HK-2 (cell line): ENCODE data around the gene RAI1.

ENCODE experiments used
- DNase-seq: peaks from one replicate; pipeline ENCODE4 v3.0.0-alpha.2; 2018; ENCODE audit not compliant: unreplicated experiment

The RAI1 gene

DNA sequence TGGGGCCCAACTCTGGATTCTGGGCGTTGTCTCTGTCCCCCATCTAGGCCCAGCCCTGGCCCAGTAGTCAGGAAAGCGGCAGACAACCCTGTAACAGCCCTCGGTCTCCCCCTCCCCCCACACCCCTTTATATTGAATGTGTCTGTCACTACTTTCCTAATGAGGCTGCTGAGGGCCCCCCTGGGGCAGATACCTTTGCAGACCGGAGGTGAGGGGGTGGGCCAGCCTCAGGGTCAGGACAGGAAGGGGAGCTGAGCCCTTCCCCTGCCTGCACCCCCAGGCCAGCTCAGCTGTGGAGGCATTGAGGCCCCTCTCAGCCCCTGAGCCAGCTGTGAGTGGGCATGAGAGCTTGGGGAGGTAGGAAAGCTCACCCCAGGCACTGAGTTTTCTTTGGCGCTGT, 17.1 kb downstream of the RAI1 start:
- DNase-seq: no peak

DNA sequence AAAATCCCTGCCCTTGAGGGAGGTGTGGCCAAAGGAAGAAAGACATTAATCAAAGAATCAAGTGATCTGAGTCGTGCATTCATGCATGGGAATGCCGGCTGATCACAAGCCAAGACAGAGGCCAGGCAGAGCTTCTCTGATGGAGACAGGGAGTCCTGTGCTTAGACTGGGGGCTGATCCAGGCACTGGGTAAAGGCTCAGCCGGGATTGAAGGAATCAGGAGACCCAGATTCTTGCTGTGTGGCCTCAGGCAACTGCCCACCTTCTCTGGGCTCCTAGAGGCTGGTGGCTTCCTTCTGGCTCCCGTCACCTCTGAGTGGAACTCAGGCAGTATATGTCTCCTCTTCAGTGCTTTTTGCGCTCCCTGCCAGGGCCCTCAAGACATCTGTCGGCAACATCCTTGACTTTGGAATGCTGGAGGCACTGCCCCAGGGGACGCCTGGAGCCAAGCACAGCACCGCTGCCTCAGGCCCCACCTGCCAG, 17.7 kb downstream of the RAI1 start:
- DNase-seq: peak; percentile 44

GRCh38 chr17:17699491-17699890, 18.2 kb downstream of the RAI1 start:
- no peak for DNase-seq

DNA sequence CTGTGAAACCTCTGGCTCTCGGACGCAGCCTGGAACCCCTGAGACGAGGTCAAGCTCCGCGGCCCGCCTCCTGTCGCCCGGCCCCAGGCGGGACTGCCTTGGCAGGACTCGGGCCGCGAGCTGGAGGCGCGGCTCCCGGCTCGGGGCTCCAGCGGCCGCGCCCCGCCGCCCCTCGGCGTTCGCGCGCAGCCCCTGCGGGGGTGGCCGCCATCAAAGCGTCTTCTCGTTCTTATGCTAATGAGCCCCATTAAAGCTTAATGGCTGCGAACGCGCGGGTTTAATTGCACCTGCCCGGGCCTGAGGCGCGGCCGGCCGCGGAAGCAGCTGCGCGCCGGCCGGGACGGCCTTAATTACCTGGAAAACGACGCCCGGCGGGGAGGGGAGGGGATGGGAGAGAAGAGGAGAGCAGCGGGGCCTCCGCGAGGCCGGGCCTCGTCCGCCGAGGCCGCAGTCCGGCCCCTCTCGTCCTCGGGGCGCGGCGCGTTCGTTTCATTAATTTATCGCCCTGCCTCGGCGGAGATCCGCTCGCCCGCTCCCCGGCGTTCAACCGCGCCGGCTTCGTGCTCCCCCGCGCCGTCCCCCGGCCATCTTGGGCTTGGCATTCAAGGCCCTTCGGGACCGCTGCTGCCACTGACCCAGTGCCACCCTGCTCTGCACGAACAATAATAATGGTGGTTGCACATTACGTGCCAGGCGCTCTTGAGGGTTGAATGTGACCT, 19.2 kb downstream of the RAI1 start:
- DNase-seq: no peak

DNA sequence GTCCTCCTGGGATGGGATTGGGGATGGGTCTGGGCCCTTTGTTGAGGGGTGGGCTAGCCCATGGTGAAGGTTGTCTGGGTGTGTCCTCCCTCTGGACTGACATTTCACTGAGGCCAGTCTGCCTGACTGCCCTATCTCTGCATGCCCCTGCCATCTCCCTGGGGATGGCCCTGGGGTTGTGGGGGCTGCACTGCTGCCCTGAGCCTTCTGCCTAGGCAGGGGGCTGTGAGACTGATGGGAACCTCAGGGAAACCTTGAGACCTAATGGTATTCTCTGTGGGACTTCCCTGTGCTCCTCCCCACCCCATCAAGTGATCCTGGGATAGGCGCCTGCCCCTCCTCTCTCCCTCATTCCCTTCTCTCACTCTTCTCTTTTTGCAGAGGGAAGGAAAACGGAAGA, 19.9 kb downstream of the RAI1 start:
- no peak for DNase-seq

DNA sequence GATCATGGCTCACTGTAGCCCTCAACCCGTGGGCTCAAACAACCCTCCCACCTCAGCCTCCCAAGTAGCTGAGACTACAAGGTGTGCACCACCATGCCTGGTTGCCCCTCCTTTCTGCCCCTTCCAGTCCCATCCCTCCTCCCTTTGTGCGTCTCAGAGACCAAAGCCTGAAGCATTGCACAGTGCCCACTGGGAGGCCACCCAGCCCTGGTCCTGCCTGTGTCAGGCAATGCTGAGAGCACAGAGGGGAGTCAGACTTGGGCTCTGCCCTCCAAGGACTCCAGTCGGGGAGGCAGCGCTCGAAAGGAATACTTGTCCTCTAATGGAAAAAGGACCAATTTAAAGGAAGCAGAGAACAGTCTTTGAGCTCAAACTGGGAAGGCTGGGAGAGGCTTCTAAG, 20.4 kb downstream of the RAI1 start:
- DNase-seq: no peak

DNA sequence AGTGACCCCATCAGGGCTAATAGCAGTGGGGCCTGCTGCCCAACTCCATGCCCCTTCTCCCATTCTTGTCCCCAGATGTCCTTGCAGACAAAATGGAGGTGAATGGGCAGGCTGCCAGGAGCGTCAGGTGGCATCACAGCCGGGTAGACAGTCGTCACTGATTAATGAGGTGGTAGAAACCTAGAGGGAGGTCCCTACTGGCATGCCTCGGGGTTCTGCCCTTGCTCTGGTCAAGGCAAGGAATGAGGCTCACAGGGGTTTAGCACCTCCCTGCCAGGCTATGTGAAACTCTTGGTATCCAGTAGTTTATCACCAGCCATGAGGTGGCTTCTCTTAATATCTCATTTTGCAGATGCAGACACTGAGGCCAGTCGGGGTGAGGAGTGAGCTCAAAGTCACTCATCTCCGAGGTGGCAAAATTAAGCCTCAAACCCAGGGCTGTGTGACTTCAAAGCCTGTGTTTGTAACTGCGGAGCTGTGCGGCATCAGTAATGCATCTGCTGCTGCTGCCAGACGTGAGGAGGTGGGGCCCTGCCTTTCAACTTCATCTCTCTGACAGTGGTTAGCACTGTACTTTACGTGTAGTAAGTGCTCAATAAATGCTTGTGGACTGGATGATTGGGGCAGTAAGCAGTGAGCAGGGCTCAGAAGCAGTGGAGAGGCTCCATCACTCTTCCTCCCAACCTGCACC, 21.3 kb downstream of the RAI1 start:
- no peak for DNase-seq

- DNase-seq: no peak
These were observed 22.1 kb downstream of the RAI1 start for GRCh38 chr17:17703140-17703919.

GRCh38 chr17:17704931-17705330, 23.7 kb downstream of the RAI1 start:
- DNase-seq: no peak

GRCh38 chr17:17706140-17707060, 25.1 kb downstream of the RAI1 start:
- DNase-seq: no peak

DNA sequence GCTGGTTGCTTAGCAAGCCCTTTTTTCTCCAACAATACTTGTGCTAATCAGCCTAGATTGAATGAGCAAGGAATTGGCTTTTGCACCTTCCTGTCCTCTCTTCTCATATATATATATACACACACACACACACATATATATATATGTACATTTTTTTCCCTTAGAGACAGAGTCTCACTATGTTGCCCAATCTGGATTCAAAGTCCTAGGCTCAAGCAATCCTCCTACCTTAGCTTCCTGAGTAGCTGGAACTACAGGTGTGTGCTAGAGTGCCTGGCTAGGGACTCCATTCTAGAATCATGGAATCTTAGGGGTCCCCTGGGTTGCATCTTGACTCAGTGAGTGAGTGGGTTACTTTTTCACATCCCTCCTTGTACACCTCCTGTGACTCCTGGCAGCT, 27.0 kb downstream of the RAI1 start:
- no peak for DNase-seq

- DNase-seq: no peak
These were observed 27.6 kb downstream of the RAI1 start for GRCh38 chr17:17708816-17709215.

DNA sequence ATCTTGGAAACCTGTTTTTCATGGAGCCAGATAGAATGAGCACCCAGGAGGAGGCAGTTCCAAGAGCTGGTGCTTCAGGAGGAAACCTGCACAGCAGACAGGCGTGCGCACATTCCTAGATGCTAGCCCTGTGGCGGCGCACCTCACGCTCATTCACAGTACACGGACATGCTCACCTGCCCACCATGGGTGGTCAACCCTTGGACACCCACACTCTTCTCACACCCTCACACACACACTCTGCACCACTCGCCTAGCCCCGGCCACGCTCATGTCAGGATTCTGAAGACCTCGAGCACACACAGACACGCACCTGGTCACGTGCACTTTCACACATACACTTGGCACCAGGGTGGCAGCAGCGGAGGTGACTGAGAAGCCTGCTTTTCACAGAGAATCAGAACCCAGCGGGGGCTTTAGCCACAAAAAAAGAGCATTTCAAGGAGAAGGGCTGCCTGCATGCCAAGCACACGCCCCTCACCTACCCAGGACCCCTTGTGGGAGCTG, 28.6 kb downstream of the RAI1 start:
- no peak for DNase-seq

- no peak for DNase-seq
These were observed 29.1 kb downstream of the RAI1 start for GRCh38 chr17:17710355-17710727.

GRCh38 chr17:17710728-17711541, 29.7 kb downstream of the RAI1 start:
- DNase-seq: peak; percentile 87

GRCh38 chr17:17711641-17712162, 30.4 kb downstream of the RAI1 start:
- DNase-seq: no peak

DNA sequence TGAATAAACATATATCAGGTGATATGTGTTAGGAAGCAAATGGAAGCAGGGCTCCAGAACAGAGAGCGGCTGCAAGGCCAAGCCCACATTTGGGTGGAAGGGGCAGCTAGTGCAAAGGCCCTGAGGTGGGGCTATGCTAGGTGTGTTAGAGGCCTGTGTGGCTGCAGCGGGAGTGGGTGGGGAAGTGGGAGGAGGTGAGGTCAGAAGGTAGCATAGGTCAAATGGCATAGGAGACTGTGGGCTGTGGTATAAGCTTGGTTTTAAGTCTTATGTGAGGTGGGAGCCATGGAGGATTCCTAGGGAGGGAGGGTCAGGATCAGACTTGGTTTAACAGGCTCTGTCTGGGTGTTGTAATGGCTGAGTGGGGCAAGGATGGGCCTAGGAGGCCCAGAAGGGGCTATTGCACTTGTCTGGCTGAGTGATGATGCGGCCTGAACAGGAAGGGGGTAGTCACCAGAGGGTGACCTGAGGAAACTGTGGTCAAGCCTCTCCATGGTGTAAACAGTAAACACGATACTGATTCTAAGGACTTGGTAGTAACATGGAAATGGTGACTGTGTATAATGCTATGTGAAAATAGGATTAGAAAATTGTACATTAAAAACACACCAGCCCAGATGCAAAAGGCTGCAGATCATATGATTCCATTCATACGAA, 31.1 kb downstream of the RAI1 start:
- DNase-seq: peak; percentile 56

- DNase-seq: peak; percentile 84
These were observed 32.6 kb downstream of the RAI1 start for GRCh38 chr17:17713839-17714238.

- no peak for DNase-seq
These were observed 33.1 kb downstream of the RAI1 start for GRCh38 chr17:17714261-17714866.
